Measurements from ENCODE around the gene JARID2.

GRCh38 chr6:15329197-15329671 lies 83.4 kb downstream of the JARID2 start:
- TF ChIP-seq CTCF (IDR thresholded peaks at IDR 0.05) (no peak), POLR2A (IDR thresholded peaks at IDR 0.05) (no peak)
